Right renal pelvis (tissue), 4 donors: ENCODE results near the gene MYOG. TPM values are rescaled to one million over a fixed set of nuclear protein-coding genes. Genes with fewer than 3 reads are reported as not detected.

Experiments
- DNase-seq, 4 donors: peaks; one replicate each; pipeline ENCODE4 v3.0.0-alpha.2; 2013; ENCODE audit warnings: low read depth in 4 of 4, low spot score in 3 of 4, missing footprints in 1 of 4
- polyA plus RNA-seq, 4 donors: library from polyadenylated mRNA; unstranded; fragments of 120-200 nt; gene quantifications; one replicate each; pipeline ENCODE4 v1.2.1, GENCODE V29; 2013; ENCODE audit not compliant: insufficient read length in 4 of 4

Gene MYOG
- polyA plus RNA-seq, 4 donors, result 0.11 to 0.17 (median 0.15) TPM

GRCh38 chr1:203117611-203118575 is 32.1 kb upstream of the MYOG start:
- peak in 3 of 4 donors; percentile 51 to 56 (median 55) for DNase-seq

GRCh38 chr1:203116091-203116820 is 30.4 kb upstream of the MYOG start:
- DNase-seq, result no peak

GRCh38 chr1:203114202-203114601 is 28.4 kb upstream of the MYOG start:
- no peak for DNase-seq

- DNase-seq, result no peak
These were observed 27.5 kb upstream of the MYOG start for GRCh38 chr1:203113308-203113707.

GRCh38 chr1:203112475-203112874 is 26.7 kb upstream of the MYOG start:
- DNase-seq, result no peak

GRCh38 chr1:203104789-203105390 is 19.1 kb upstream of the MYOG start:
- DNase-seq, result no peak

- DNase-seq, result no peak
These were observed 18.1 kb upstream of the MYOG start for GRCh38 chr1:203103829-203104495.

- no peak for DNase-seq
These were observed 17.4 kb upstream of the MYOG start for GRCh38 chr1:203103216-203103615.

GRCh38 chr1:203101813-203102634 is 16.2 kb upstream of the MYOG start:
- no peak for DNase-seq

GRCh38 chr1:203100516-203100869 is 14.7 kb upstream of the MYOG start:
- no peak for DNase-seq

- DNase-seq, result no peak
These were observed 14.1 kb upstream of the MYOG start for GRCh38 chr1:203099805-203100515.

GRCh38 chr1:203098914-203099520 is 13.2 kb upstream of the MYOG start:
- no peak for DNase-seq

GRCh38 chr1:203098445-203098844 is 12.6 kb upstream of the MYOG start:
- DNase-seq, result no peak

- no peak for DNase-seq
These were observed 11.2 kb upstream of the MYOG start for GRCh38 chr1:203097001-203097400.

- no peak for DNase-seq
These were observed 10.8 kb upstream of the MYOG start for GRCh38 chr1:203096566-203096965.

GRCh38 chr1:203095061-203095690 is 9.4 kb upstream of the MYOG start:
- DNase-seq, result no peak

- no peak for DNase-seq
These were observed 8.1 kb upstream of the MYOG start for GRCh38 chr1:203093754-203094410.

GRCh38 chr1:203091761-203092330 is 6.0 kb upstream of the MYOG start:
- DNase-seq, result no peak
